ENCODE data around the gene TNFSF8.

TNFSF8 gene

GRCh38 chr9:114930056-114930812 is at the start of gene TNFSF8:
Gene TNFSF8 (minus strand): TSS chr9:114930591. CDS start chr9:114930303, 288 bp downstream.
- DNase-seq: peak; percentile 81

- DNase-seq: no peak
Measured at GRCh38 chr9:114973216-114973615, 42.8 kb upstream of the TNFSF8 start.

DNA sequence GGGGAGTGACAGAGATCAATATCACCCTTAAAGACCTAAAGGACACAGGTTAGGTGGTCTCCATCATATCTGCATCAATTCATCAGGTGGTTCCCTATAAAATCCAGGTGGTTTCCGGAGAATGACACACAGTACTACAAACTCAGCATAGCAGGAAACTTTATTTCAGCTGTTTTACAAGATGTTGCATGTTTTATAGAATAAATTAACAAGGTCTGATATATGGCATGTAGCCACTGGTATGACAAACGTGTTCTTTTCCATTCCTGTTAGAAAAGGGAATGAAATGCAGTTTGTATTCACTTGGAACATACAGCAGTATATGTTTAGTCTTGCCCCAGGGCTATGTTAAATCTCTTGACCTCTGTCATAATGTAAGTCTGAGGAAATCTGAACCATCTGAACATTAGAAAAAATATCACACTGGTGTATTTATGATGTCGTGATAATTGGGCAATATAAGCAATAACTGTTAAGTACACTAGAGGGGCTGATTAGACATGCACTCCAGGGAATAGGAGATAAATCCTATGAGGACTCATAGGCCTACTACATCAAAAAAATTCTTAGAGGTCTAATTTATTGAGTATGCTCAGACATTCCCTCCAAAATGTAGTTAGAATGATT is 42.2 kb upstream of the TNFSF8 start:
- DNase-seq: no peak

DNA sequence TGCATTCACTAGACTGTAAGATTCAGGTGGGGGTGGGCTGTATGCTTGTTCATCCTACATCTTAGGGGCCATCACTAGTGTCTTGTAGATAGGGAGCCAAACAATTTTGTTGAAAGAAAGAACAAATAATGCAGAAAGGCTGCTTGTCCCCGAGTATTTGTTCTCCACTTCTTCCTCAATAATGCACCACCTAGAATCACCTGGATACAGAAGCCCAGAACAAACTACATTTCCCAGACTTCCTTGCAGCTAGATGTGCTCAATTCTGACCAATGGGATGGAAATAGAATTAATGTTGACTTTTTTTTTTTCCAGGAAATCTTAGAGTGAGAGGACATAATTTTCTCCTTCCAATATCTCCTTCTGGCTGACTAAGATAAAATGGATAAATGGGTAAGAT is 38.9 kb upstream of the TNFSF8 start:
- DNase-seq: no peak

DNA sequence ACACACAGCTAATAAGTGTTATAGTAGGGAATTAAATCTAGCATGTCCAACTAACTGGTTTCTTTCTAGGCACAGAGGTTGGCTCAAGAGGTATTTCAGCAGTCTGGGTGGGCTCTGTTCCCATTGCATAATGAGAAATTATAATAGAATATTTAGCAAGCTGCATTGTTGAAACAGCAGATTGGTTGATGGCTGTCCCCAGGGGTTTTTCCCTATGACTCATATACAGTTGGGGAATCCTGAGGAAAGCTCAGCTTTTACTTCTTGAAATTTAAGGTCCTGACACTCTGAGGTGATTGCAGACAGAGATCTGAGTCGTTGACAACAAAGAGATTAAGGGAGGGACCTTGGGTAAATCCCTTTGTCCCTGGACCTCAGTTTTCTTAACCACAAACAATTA is 38.3 kb upstream of the TNFSF8 start:
- peak; percentile 1 for DNase-seq

DNA sequence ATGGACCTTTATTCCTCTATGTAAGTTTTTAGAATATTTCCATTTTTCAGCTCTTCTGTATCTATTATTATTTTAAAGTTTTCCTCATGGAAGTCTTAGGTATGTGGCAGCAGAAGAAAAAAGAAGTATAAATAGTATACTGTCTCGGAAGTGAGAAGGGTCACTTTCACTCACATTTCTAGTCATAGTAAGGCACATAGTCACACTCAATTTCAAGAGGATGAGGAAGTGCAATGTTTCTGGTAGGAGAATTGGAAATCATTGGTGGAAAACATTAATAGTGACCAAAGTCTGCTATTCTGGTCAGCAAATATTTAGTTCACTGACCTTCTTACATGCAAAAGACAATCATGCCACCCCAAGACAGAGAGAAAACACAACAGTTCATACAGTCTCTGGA is 35.2 kb upstream of the TNFSF8 start:
- no peak for DNase-seq

GRCh38 chr9:114962809-114963208 is 32.4 kb upstream of the TNFSF8 start:
- no peak for DNase-seq

DNA sequence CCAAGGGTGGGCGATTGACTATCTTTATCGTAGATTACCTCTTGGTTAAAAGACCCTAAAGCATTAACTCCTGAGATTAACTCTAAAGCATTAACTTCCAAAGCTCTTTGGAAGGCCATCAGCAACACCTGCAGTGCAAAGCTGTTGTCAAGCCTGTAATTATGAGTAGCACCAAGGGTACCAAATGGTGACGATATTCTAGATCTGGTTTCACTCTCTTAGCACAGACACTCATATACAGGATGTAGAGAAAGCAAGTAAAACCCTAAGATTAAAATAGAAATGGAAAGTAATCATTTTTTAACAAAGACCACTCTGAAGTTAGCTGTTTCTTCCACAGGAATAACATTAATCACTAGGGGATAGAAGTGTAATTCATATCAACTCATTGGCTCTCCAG is 29.9 kb upstream of the TNFSF8 start:
- DNase-seq: no peak

GRCh38 chr9:114958844-114959235 is 28.4 kb upstream of the TNFSF8 start:
- DNase-seq: no peak

GRCh38 chr9:114958021-114958843 is 27.8 kb upstream of the TNFSF8 start:
- peak; percentile 72 for DNase-seq

GRCh38 chr9:114957558-114957957 is 27.2 kb upstream of the TNFSF8 start:
- no peak for DNase-seq

DNA sequence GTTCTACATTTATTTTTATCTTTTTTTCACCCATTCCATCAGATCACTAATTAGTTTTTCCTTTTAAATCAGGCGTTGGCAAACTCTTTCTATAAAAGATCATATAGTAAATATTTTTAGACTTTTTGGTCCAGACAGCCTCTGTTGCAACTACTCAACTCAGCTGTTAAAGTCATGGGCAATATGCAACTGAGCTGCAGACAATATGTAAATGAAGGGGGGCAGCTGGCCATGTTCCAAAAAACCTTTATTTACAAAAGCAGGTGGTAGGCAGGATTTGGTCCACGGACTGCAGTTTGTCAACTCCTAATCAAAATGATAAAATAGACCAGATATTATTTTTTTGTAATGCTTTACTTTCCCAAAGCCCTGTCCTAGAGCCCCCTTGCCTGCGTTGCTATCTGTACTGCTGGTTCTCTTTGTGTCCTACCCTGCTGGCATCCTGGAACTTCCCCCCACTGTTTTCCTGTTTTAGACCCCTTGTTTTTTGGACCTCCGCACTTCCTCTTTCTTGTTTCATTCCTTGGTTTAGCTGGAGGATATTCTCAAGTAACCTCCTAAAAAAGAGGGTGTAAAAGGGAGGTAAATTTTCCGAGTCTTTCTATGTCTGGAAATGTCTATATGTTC is 24.7 kb upstream of the TNFSF8 start:
- no peak for DNase-seq

GRCh38 chr9:114953959-114954358 is 23.6 kb upstream of the TNFSF8 start:
- peak; percentile 20 for DNase-seq

DNA sequence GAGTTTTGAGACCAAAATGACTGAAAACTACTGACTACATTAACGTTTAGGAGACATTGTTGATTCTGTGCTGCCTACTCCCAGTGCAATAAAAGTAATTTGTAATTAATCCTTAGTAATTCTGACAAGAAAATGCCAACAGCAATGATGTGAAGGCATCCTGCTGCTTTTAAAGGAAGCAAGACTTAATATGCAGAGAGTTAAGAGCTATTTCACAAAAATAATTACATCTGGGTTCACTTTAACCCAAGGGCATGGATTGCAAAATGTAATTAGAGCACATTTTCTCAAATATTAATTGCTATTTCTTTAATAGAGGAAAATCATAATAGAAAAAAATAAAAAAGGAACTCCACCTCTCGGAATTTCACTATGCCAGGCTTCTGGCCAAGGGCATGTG is 22.7 kb upstream of the TNFSF8 start:
- no peak for DNase-seq

- no peak for DNase-seq
Measured at GRCh38 chr9:114950761-114951160, 20.4 kb upstream of the TNFSF8 start.

GRCh38 chr9:114947058-114947457 is 16.7 kb upstream of the TNFSF8 start:
- no peak for DNase-seq

GRCh38 chr9:114945616-114946412 is 15.4 kb upstream of the TNFSF8 start:
- DNase-seq: no peak

DNA sequence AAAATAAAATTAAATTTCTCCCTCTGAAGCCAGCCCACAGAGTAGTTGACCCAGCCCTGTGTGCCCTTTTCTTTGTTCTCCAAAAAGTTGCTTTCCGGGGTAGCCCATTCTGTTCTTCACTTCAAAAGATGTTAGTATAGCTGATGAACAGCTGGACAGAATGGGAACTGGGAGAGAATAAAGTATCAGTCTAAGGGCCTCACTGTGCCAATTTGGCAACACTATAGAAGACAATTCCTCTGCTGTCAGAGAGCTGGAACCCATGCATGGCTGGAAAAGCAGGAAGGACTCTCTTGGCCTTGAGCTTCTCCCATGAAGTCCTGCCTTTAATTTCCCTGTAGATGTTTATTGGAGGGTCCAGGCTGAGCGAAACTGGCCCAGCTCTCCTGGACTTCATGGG is 11.0 kb upstream of the TNFSF8 start:
- DNase-seq: no peak

- DNase-seq: no peak
Measured at GRCh38 chr9:114938687-114939575, 8.5 kb upstream of the TNFSF8 start.

DNA sequence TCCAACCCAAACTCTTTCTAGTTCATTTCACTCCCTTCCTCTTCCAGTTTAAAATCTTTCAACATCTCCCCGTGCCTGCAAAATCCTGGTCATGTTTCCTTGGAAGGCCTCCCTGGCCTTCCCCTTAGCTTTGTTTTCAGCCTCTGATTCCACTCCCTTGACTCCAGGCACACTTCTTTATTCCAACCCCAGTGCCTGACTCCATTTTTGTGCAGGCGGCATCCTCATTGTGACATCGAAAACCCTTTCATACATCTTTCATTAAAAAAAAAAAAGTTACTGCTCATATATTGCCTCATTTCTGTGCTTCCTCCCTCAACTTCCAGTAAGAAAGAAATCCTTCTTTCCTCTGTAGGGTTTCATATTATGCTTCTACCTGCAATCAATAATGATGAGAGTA is 7.1 kb upstream of the TNFSF8 start:
- DNase-seq: no peak

DNA sequence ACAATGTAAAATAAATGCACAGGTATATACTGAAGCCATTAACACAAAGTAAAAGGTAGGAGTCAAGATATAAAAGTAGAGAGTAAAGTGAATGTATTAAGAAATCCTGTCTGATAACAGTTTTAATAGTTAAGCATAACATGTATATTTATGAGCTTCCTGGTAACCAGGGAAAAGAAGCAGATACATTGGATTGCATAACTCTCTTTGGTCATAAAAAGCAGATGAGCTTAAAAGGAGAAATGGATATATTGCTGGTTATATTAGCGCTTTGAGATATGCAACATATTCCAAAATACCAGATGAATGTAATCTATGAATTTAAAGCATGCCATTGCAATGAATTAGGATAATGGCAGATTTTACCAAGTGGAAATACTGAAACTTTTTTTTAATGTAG is 6.2 kb upstream of the TNFSF8 start:
- DNase-seq: no peak
